Measurements from ENCODE around the gene VMP1.

GRCh38 chr17:59869941-59870218 is 162.4 kb downstream of the VMP1 start:
- TF ChIP-seq CTCF (conservative IDR thresholded peaks at IDR 0.05 in 1 of 2, IDR thresholded peaks at IDR 0.05 in 1 of 2; ENCODE audit: extremely low read depth in 1 of 2, insufficient read depth in 1 of 2, low read depth in 1 of 2, low read length in 2 of 2) = no peak
- no peak for TF ChIP-seq EZH2 (IDR thresholded peaks at IDR 0.05; ENCODE audit: borderline replicate concordance, low read length)
